ACHN (cell line): ENCODE data around the gene SLC7A9.
"Not testable (repeated sequence)": the region's sequence is repeated elsewhere in the genome, so short reads cannot be mapped to it uniquely, and the experiment has no call there.

ENCODE experiments used
- DNase-seq: peaks from one replicate; pipeline ENCODE4 v3.0.0-alpha.2; 2015
- in situ Hi-C: cut with HindIII; loops from 2 replicates; pipeline ENCODE4 v1.10.0; 2017; ENCODE audit warnings: low sequenced_read_pairs, low pct_ligation_motif_present, low pct_unique_long_range_greater_than_20kb

Gene SLC7A9

GRCh38 chr19:32814624-32815023 lies 54.9 kb downstream of the SLC7A9 start:
- DNase-seq = no peak
- in situ Hi-C loops = no loop called here

- in situ Hi-C loops = no loop called here
- DNase-seq = no peak
These were observed 55.6 kb downstream of the SLC7A9 start for GRCh38 chr19:32813862-32814425.

- no peak for DNase-seq
- in situ Hi-C loops = no loop called here
These were observed 57.0 kb downstream of the SLC7A9 start for GRCh38 chr19:32812571-32812970.

GRCh38 chr19:32812036-32812435 lies 57.5 kb downstream of the SLC7A9 start:
- in situ Hi-C loops = no loop called here
- DNase-seq = no peak

GRCh38 chr19:32811151-32811550 lies 58.4 kb downstream of the SLC7A9 start:
- DNase-seq = no peak
- in situ Hi-C loops = no loop called here

GRCh38 chr19:32810452-32810851 lies 59.1 kb downstream of the SLC7A9 start:
- no peak for DNase-seq
- in situ Hi-C loops = no loop called here

GRCh38 chr19:32809754-32810153 lies 59.8 kb downstream of the SLC7A9 start:
- in situ Hi-C loops = no loop called here
- DNase-seq = no peak

- in situ Hi-C loops = no loop called here
These were observed 60.3 kb downstream of the SLC7A9 start for GRCh38 chr19:32809254-32809653.

GRCh38 chr19:32808236-32808635 lies 61.3 kb downstream of the SLC7A9 start:
- DNase-seq = no peak
- in situ Hi-C loops = no loop called here

More at GRCh38 chr19:32809254-32809653, 60.3 kb downstream of the SLC7A9 start:
- DNase-seq = no peak

GRCh38 chr19:32802840-32803239 lies 66.7 kb downstream of the SLC7A9 start:
- no peak for DNase-seq
- in situ Hi-C loops = no loop called here

- DNase-seq = no peak
- in situ Hi-C loops = no loop called here
These were observed 68.8 kb downstream of the SLC7A9 start for GRCh38 chr19:32800754-32801153.

GRCh38 chr19:32800191-32800590 lies 69.4 kb downstream of the SLC7A9 start:
- in situ Hi-C loops = no loop called here
- DNase-seq = no peak

GRCh38 chr19:32798201-32798600 lies 71.4 kb downstream of the SLC7A9 start:
- DNase-seq = no peak
- in situ Hi-C loops = no loop called here

GRCh38 chr19:32789429-32789828 lies 80.1 kb downstream of the SLC7A9 start:
- no peak for DNase-seq
- in situ Hi-C loops = no loop called here

- DNase-seq, in situ Hi-C loops: not testable (repeated sequence)
These were observed 81.7 kb downstream of the SLC7A9 start for GRCh38 chr19:32787895-32788294.

- in situ Hi-C loops = not testable (repeated sequence)
These were observed 82.3 kb downstream of the SLC7A9 start for GRCh38 chr19:32787161-32787813.

GRCh38 chr19:32782089-32782488 lies 87.5 kb downstream of the SLC7A9 start:
- DNase-seq, in situ Hi-C loops: not testable (repeated sequence)

More at GRCh38 chr19:32787161-32787813, 82.3 kb downstream of the SLC7A9 start:
- not testable (repeated sequence) for DNase-seq

- in situ Hi-C loops = no loop called here
- no peak for DNase-seq
These were observed 88.3 kb downstream of the SLC7A9 start for GRCh38 chr19:32781280-32781679.
